ENCODE data around the gene ADAMTS14.
A peak's percentile ranks its signal among the peaks of the same experiment; 100 is the strongest.
"Not testable (repeated sequence)": the region's sequence is repeated elsewhere in the genome, so short reads cannot be mapped to it uniquely, and the experiment has no call there.

ADAMTS14 gene

DNA sequence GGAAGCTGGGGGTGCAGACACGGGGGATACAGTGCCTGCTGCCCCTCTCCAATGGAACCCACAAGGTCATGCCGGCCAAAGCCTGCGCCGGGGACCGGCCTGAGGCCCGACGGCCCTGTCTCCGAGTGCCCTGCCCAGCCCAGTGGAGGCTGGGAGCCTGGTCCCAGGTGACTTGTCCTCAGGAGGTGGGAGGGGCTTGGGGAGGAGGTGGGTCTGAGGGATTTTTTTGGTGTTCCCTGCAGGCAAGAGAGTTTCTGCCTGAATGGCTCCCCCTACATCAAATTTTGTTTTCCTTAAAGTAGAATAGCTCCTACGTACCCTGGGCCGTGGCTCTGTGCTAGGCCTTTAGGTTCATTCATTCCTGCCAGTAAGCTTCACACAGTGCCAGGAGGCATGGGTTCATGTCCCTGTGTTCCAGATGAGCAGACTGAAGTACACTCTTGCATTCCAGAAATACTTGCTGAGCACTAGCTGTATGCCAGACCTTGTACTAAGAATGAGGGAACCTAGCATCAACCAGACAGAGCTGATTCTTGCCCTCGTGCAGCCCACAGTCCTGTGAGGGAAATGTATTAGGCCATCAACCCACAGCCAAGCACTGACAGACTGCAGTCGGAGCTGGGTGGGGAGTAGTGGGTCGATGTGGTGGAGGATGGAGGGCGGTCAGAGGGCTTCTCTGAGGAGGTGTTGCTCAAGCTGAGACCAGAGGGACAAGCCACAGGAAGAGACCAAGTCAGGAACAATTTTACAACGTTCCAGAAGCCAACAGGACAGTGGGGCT lies 81.7 kb downstream of the ADAMTS14 start:
- DNase-seq, result no peak

DNA sequence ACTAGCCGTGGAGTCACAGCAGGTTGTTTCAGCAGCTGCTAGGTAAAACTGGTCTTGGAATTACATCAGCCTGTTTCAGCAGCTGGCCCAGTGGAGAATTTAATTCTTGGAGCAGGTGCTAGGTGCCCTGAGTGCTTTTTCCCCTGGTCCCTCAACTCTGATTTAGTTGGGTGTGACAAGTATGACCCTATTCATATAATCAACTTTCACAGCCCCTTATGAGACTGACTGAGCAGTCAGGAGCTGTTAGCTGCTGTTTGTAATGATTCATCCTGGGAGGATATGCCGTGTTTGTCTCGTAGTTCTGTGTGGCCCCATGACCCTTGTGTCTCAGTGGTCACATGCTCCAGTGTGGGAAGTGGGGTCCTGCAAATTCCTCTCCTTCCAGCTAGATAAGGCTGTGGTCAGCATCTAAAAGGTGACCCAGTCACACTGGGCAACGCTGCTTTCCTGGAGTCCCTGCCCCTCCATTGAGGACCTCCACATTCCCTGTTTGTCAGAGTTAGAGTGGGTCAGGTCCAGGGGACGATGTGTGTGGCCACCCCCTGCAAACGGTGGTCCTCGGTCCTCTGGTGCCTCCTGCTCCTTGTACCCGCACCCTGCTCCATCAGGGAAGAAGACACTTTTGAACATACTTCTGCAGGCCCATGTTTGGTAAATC lies 84.5 kb downstream of the ADAMTS14 start:
- DNase-seq, result no peak

DNA sequence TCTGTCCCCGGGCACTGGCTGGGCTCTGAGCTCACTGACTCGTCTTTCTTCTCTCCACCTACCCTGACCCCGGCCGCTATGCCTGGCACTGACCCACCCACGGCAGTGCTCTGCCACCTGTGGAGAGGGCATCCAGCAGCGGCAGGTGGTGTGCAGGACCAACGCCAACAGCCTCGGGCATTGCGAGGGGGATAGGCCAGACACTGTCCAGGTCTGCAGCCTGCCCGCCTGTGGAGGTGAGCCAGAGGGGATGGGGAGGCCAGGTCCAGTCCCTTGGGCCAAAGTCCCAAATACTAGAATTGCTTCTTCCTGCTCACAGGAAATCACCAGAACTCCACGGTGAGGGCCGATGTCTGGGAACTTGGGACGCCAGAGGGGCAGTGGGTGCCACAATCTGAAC lies 85.5 kb downstream of the ADAMTS14 start:
- DNase-seq, result no peak

DNA sequence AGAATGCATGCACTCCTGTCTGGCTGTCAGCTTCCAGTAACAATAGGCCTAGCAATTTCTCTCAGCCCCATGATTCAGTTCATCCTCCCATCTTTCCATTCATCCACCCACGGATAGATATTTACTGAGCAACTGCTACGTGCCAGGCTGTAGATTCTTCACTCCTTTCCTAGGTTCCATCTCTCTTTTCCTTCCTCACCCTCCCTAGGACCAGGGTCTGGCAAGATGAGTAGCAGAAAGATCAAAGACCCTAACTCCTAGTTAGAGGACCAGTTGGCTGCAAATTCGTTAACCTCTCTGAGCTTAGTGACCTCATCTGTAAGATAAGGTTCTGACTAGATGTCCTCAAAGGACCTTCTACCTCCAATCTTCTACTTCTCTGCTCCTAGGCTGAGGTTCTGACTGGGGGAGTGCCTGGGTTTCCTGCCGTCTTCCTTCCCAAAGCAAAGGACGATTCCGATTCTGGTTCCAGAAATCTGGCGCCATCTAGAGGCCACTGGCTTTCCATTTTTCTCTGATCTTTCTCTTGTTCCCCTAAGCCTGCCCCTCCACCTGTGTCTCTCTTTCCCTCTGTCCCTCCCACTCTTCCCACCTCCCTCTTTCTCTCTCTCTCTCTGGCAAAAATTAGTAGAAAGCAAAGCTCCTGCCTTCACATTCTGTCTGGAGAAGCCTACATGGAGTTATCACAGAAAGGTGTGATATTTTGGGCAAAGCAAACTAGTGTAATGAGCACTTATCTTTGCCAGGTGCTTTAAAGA lies 86.6 kb downstream of the ADAMTS14 start:
- DNase-seq, result peak; percentile 59

DNA sequence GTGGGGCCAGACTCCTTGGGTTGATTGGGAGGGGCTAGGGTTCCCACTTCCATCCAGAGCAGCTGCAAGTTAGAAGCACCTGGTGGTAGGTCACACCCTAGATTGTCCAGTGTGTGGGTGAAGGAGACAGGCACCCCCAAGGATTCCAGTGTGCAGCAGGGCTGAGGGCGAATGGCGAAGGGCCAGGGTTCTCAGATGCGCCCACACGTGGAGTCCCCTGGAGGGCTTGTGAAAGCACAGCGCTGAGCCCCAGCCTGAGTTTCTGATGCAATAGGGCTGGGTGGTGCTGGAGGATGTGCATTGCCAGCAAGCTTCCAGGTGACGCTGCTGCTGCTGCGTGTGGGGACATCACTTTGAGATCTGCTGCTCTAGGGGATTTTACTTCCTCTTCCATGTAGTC lies 87.5 kb downstream of the ADAMTS14 start:
- no peak for DNase-seq

DNA sequence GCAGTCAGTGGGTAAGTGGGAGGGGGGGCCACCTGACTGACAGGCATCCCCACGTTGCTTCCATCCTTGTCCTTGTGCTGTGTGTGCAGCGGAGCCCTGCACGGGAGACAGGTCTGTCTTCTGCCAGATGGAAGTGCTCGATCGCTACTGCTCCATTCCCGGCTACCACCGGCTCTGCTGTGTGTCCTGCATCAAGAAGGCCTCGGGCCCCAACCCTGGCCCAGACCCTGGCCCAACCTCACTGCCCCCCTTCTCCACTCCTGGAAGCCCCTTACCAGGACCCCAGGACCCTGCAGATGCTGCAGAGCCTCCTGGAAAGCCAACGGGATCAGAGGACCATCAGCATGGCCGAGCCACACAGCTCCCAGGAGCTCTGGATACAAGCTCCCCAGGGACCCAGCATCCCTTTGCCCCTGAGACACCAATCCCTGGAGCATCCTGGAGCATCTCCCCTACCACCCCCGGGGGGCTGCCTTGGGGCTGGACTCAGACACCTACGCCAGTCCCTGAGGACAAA lies 88.0 kb downstream of the ADAMTS14 start:
- no peak for DNase-seq

DNA sequence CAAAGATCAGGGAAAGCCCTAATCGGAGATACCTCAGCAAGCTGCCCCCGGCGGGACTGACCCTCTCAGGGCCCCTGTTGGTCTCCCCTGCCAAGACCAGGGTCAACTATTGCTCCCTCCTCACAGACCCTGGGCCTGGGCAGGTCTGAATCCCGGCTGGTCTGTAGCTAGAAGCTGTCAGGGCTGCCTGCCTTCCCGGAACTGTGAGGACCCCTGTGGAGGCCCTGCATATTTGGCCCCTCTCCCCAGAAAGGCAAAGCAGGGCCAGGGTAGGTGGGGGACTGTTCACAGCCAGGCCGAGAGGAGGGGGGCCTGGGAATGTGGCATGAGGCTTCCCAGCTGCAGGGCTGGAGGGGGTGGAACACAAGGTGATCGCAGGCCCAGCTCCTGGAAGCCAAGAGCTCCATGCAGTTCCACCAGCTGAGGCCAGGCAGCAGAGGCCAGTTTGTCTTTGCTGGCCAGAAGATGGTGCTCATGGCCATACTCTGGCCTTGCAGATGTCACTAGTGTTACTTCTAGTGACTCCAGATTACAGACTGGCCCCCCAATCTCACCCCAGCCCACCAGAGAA lies 88.8 kb downstream of the ADAMTS14 start:
- DNase-seq, result no peak

DNA sequence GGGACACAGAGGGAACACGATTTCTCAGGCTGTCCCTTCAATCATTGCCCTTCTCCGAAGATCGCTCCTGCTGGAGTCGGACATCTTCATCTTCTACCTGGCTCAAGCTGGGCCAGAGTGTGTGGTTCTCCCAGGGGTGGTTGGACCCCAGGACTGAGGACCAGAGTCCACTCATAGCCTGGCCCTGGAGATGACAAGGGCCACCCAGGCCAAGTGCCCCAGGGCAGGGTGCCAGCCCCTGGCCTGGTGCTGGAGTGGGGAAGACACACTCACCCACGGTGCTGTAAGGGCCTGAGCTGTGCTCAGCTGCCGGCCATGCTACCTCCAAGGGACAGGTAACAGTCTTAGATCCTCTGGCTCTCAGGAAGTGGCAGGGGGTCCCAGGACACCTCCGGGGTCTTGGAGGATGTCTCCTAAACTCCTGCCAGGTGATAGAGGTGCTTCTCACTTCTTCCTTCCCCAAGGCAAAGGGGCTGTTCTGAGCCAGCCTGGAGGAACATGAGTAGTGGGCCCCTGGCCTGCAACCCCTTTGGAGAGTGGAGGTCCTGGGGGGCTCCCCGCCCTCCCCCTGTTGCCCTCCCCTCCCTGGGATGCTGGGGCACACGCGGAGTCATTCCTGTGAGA lies 89.5 kb downstream of the ADAMTS14 start:
- DNase-seq, result no peak

DNA sequence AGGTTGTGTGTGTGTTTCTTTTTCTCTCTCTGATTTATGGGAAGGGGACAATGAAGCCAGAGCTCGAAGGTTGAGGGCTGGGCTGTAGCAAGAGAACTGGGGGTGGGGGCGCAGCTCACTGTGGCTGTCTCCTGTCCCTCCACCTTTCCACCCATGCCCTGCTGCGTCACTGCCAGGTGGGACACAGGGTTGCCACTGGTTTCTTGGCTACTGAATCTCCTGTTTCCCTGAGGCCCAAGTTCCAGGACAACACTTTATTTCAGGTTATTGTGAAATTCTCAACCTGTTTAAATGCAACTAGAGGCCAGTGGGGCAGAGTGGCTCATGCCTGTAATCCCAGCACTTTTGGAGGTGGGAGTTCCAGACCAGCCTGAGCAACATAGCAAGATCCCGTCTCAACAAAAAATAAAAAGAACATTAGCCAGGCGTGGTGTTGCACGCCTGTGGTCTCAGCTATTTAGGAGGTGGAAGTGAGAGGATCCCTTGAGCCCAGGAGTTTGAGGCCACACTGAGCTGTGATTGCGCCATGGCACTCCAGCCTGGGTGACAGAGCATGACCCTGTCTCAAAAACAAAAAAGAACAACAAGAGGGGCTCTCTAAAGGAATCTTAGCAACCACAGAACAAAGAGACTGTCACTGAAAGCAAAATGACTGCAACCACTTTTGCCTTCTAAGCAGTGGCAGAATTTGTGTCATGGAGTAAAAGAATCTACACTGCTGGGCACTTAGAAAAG lies 90.3 kb downstream of the ADAMTS14 start:
- DNase-seq, result no peak

DNA sequence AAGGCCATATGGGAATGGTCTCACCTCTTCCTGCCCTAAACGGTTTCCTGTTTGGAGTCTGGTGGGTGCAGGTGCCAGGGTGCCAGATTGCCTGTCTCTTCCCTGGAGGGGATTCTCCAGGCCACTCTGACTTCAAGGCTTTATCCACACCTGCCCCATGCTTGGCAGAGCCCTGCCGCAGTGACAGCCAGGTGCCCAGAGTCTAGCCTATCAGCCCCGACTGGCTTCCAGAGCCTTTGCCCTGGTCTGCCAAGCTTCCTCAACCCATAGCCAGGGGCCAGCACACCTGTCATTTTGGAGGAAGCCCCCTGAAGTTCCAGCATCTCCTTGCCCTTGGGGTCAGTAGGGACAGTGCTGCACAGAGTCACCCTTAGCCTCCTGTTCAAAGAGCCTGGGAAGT lies 91.3 kb downstream of the ADAMTS14 start:
- DNase-seq, result no peak

DNA sequence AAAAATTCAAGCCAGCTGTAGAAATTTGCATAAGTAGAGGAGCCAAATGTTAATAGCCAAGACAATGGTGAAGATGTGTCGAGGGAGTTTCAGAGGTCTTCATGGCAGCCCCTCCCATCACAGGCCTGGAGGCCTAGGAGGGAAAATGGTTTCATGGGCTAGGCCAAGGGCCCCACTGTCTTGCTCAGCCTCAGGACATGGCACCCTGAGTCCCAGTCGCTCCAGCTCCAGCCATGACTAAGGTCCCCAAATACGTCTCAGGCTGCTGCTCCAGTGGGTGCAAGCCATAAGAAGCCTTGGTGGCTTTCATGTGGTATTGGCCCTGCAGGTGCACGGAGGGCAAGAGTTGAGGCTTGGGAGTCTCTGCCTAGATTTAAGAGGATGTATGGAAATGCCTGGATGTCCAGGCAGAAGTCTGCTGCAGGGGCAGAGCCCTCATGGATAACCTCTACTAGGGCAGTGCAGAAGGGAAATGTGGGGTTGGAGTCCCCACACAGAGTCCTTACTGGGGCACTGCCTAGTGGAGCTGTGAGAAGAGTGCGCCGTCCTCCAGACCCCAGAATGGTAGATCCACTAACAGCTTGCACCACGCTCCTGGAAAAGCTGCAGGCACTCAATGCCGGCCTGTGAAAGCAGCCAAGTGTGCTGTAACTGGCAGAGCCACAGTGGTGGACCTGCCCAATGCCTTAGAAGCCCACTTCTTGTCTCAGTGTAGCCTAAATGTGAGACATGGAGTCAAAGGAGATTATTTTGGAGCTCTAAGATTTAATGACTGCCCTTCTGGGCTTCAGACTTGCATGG lies 93.7 kb downstream of the ADAMTS14 start:
- DNase-seq, result no peak

DNA sequence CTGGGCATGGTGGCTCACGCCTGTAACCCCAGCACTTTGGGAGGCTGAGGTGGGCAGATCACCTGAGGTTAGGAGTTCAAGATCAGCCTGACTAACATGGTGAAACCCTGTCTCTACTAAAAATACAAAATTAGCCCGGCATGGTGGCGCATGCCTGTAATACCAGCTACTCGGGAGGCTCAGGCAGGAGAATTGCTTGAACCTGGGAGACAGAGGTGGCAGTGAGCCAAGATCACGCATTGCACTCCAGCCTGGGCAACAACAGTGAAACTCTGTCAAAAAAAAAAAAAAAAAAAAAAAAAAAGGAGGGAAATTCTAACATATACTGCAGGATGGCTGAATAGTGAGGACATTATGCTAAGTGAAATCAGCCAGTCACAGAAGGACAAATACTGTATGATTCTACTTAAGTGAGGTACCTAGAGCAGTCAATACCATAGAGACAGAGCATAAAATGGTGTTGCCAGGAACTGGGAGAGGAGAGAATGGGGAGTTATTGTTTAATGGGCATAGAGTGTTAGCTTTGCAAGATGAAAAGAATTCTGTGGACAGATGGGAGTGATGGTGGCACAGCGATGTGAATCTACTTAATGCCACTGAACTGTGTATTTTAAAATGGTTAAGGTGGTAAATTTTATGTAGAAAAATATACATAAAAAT lies 95.8 kb downstream of the ADAMTS14 start:
- not testable (repeated sequence) for DNase-seq

DNA sequence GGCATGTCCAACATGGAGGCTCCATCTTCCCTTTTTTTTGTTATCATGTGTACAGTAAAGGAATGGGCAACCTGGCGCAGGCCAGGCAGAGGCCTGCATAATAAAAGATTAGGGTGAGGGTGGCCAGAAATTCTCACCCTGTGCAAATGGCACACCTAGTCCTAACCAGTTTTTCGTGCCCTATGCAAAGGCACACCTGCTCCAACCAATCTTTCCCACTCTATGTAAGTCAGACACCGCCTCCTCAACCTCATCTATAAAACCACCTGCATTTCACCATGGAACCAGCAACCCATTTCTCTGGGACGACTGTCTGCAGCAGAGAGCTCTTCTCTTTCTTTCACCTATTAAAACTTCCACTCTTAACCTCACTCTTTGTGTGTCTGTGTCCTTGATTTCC lies 96.8 kb downstream of the ADAMTS14 start:
- no peak for DNase-seq

DNA sequence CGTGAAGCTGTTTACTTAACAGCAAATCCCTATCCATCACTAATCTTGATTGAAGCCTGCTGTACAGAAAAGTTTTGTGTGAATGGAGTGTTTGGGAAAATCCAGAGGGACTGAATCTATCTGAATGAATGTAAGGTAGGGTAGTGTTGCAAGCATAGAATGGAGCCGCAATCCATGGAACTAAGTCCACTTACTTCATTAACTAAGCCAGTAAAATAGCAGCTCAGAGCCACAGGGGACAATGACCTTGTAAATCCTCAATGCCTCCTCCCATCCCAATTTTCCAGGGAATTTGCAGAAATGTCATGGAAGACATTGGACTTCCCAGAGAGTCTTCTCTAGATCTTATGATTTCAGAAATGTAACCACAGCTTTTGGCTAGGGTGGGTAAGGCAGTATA lies 97.7 kb downstream of the ADAMTS14 start:
- no peak for DNase-seq

DNA sequence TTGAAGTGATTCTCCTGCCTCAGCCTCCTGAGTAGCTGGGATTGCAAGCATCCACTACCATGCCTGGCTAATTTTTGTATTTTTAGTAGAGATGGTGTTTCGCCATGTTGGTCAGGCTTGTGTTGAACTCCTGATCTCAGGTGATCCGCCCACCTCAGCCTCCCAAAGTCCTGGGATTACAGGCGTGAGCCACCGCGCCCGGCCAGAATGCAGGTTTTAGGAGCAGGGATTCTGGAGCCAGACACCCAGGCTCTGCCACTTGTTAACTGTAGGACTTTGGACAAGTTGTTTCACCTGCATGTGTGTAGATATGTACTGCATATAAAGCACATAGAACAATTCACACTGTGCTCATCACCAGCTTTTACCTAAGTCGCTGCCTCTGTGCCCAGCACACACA lies 98.2 kb downstream of the ADAMTS14 start:
- not testable (repeated sequence) for DNase-seq

DNA sequence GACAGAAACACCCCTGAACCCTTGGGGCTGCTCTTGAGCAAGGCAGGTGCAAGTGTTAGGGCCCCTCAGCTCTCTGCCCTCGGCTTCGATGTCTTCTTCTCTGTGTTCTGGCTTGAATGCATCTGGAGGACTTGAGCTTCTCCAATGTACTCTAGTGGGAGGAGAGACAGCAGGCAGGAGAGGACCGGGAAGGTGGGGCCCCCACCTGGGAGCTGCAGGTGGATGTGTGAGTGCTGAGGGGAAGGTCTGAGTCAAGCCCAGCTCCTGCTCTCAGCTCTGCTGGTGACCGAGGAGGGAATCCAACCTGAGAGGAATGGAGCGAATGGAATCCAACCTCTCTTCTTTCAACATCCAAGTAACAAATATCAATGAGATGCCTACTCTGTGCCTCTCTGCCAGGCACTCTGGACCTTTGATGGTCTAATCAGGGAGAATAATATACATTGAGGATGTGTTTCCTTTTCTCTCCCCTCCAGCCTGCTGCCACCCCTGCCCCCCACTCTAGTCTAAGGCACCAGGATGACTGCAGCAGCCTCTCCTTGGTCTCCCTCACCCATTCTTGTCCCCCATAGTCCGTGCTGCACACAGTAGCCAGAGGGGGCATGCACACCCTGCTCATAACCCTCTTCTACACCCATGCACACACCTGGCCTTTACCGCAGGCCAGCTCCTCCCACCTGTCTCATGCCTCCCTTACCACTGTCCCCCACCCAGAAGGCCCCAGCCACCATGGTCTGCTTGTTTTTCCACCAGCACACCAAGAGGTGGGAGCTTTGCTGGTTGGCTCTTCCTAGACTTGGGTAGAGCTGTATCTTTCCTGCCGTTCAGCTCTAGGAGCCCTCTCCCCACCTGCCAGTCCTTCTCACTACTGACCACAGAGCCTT lies 99.2 kb downstream of the ADAMTS14 start:
- no peak for DNase-seq

DNA sequence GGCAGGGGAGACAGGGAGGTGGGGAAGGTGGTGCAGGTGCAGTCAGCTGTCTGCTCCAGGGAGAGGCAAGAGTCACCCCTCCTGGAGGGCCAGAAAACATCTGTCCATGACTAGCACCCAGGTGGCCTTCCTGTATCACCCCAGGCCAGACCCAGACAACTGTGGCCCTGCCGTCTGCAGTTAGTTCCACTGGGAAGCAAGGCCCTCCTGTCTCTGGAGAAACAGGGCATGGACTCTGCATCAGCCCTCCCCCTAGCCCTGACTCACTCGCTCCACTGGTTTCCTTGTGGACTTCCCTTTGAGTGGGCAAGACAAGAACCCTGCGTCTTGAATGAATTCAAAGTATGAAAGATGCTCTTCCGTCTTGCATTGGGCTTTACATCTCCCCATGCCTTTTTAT lies 100.3 kb downstream of the ADAMTS14 start:
- DNase-seq, result no peak

DNA sequence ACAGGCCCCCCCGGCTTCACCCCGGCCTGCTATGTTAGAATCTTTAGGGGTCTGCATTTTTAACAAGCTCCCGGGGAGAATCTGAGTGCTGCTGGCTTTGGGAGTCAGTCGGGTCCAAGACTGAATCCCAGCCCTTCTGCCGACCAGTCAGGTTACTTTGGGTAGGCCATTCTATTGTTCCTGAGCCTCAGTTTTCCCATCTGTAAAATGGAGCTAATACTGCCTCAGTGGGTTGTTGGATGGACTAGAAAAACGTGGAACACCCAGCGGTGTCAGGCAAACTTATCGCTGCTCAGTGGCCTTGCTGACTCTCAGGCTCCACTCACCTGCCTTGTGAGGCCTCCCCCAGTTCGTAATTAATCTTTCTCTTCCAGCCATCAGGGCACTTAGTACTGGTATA lies 101.2 kb downstream of the ADAMTS14 start:
- no peak for DNase-seq

DNA sequence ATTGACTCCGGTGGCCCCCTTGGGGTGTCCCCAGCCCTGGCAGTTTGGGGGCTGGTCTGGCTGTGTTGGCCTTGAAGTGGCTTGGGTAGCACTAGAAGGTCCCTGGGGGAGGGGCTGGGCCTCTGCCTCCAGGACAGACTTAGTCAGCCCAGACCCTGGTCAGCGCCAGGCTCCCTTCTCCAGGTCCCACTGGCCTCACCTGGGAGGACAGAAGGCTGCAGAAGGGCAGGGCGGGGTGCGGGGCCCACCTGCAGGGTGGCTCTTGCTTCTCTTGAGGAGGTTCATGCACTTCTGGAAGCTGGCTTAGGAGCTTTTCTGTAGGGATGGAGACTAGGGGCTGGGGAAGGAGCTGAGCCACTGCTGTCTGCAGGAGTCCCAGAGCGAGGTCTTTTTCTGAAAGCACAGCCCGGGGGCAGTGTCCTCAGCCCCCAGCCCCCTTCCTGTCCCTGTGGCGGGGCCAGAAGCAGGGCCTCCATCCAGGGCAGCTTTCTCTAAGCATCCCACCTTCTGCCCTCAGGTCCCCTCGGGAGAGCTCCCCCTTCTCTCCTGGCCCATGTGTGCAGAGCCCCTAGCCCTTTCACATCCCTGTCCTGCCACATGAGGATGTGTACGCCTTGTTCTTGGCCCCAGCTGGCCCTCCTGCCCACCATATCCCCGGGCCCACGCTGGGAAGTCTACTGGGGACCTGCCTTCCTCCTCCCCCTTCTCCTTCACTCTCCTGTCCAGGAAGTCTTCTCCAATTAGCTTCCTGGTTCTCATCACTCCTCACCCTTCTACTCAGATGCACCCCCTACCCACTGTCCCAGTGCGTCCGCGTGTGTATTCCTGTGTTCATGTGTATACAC lies 101.9 kb downstream of the ADAMTS14 start:
- no peak for DNase-seq
